Small intestine (tissue), 7 donors: ENCODE measurements around the gene CNIH1. TPM values are rescaled to one million over a fixed set of nuclear protein-coding genes. Genes with fewer than 3 reads are reported as not detected.
A peak's percentile ranks its signal among the peaks of the same experiment; 100 is the strongest.
"Not testable (repeated sequence)": the region's sequence is repeated elsewhere in the genome, so short reads cannot be mapped to it uniquely, and the experiment has no call there.

ENCODE experiments used
- DNase-seq, 2 donors: peaks; one replicate each; pipeline versions ENCODE4 v3.0.0 to v3.0.0-alpha.2; 2013
- FAIRE-seq: peaks from 2 replicates; lab custom pipeline; 2012; peaks lifted over from hg19 to GRCh38; lab: Jason Lieb, UNC
- H3K27ac ChIP-seq, 3 donors: one replicate each; pipeline ENCODE4 v1.5.1; 2013; ENCODE audit warnings: low read length in 2 of 3, mild to moderate bottlenecking in 2 of 3, control low read depth in 1 of 3, inconsistent platforms in 1 of 3, low read depth in 1 of 3, moderate library complexity in 1 of 3
- H3K27me3 ChIP-seq, 3 donors: one replicate each; pipeline ENCODE4 v1.6.1; 2013; ENCODE audit warnings: low read length in 3 of 3, inconsistent platforms in 1 of 3; ENCODE audit not compliant: control insufficient read depth in 3 of 3, insufficient read depth in 3 of 3
- H3K36me3 ChIP-seq, 3 donors: one replicate each; pipeline ENCODE4 v1.6.1; 2013; ENCODE audit warnings: low read length in 3 of 3, inconsistent platforms in 1 of 3, low read depth in 1 of 3, mild to moderate bottlenecking in 1 of 3, moderate library complexity in 1 of 3; ENCODE audit not compliant: control insufficient read depth in 3 of 3, insufficient read depth in 2 of 3
- H3K4me1 ChIP-seq, 3 donors: one replicate each; pipeline ENCODE4 v1.6.1; 2013; ENCODE audit warnings: low read length in 2 of 3, inconsistent platforms in 1 of 3, low read depth in 1 of 3, mild to moderate bottlenecking in 1 of 3, moderate library complexity in 1 of 3; ENCODE audit not compliant: control insufficient read depth in 3 of 3, insufficient read depth in 2 of 3
- H3K4me3 ChIP-seq, 3 donors: one replicate each; pipeline ENCODE4 v1.5.1; 2013; ENCODE audit warnings: low read length in 3 of 3, control low read depth in 1 of 3, inconsistent platforms in 1 of 3, low read depth in 1 of 3, mild to moderate bottlenecking in 1 of 3, moderate library complexity in 1 of 3
- H3K9me3 ChIP-seq, 2 donors: one replicate each; pipeline ENCODE4 v1.6.1; 2013; ENCODE audit warnings: low read depth in 1 of 2, low read length in 1 of 2; ENCODE audit not compliant: control insufficient read depth in 2 of 2, insufficient read depth in 1 of 2
- whole genome bisulfite sequencing, 3 donors: extraction: QIAGEN DNeasy Blood & Tissue Kit; methylation state at CpG; one replicate each; pipeline ENCODE4 v1.1.7; 2013; 5-methylcytosine and 5-hydroxymethylcytosine counted together
- polyA plus RNA-seq, 4 donors: library from polyadenylated mRNA; stranded (reverse) in 3 of 4; unstranded in 1 of 4; fragments of 200-250 nt in 3 of 4; fragments of 120-200 nt in 1 of 4; gene quantifications; one replicate each; pipeline versions ENCODE4 v1.2.1 to v1.2.3, GENCODE V29; 2013
- donor health status: healthy with polysubstance abuse.
- donor health status: control.
- donor health status: control.
- donor health status: Bipolar disorder and iron deficiency.
- donor health status: healthy.

Gene CNIH1
- polyA plus RNA-seq, 4 donors, result 70.7 to 203 (median 163) TPM

DNA sequence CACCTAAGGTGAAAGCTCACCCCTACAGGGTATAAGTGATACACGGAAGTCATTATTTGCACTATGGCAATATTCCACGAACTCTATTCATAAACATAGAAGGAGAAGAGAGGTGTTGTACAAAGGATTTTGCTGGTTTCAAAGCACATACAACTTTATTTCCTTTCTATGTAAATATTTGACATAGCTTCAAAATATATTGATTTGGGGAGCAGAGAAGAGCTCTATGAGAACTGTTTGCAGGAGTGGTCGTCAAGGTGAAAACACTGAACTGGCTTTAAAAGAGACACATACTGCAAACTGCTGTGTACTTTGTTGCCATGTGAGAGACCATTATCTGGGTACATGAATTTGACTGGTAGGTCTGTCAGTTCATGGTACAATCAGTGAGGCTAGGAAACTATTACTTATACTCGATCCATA, 16.7 kb downstream of the CNIH1 start:
- Histone ChIP-seq H3K4me1 (peaks cover 0 to 4% (median 0%) of the 10 kb centered on the region in 3 donors), H3K4me3 (no peak overlapping the region), H3K27me3 (no peaks in the 10 kb centered on the region), H3K9me3 (no peaks in the 10 kb centered on the region), H3K36me3 (peaks cover 6 to 8% (median 7%) of the 10 kb centered on the region in 3 donors), H3K27ac (no peak overlapping the region)
- FAIRE-seq, result no peak
- DNase-seq, result peak in 1 of 2 donors; percentile 19
- WGBS, 3 donors, result 40 to 55% (median 46%) methylated on average over 4 of the region's 4 CpGs

- FAIRE-seq (no peak), DNase-seq (no peak)
- Histone ChIP-seq H3K4me1 (peaks cover 0 to 4% (median 0%) of the 10 kb centered on the region in 3 donors), H3K9me3 (no peaks in the 10 kb centered on the region), H3K4me3 (no peak overlapping the region), H3K27ac (no peak overlapping the region), H3K27me3 (no peaks in the 10 kb centered on the region), H3K36me3 (peaks cover 3 to 7% (median 3%) of the 10 kb centered on the region in 3 donors)
Observed at GRCh38 chr14:54423991-54424390, 17.2 kb downstream of the CNIH1 start.

GRCh38 chr14:54420478-54421142, 20.6 kb downstream of the CNIH1 start:
- no peak overlapping the region for H3K4me3 ChIP-seq
- H3K36me3 ChIP-seq, result peaks cover 0 to 6% (median 1%) of the 10 kb centered on the region in 3 donors
- WGBS, 3 donors, result 55 to 59% (median 58%) methylated on average over 7 of the region's 7 CpGs
- no peaks in the 10 kb centered on the region for H3K9me3 ChIP-seq
- peaks cover 0 to 4% (median 0%) of the 10 kb centered on the region in 3 donors for H3K4me1 ChIP-seq
- DNase-seq (peak; percentile 51 to 61), FAIRE-seq (no peak)
- no peak overlapping the region for H3K27ac ChIP-seq
- H3K27me3 ChIP-seq, result no peaks in the 10 kb centered on the region

DNA sequence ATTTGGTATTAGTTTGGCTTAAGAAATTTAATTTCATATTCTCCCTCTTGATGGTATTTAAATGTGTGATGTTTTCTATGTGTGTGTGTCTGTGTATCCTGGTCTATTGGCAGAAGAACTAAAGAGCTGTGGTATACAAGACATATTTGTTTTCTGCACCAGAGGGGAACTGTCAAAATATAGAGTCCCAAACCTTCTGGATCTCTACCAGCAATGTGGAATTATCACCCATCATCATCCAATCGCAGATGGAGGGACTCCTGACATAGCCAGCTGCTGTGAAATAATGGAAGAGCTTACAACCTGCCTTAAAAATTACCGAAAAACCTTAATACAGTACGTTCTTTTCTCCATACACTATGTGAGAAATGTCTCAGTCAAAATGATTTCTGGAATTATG, 29.8 kb downstream of the CNIH1 start:
- FAIRE-seq, result no peak

GRCh38 chr14:54410215-54410614, 31.0 kb downstream of the CNIH1 start:
- Histone ChIP-seq H3K27me3 (no peaks in the 10 kb centered on the region), H3K27ac (no peak overlapping the region), H3K36me3 (peaks cover 0 to 17% (median 0%) of the 10 kb centered on the region in 3 donors), H3K4me1 (no peaks in the 10 kb centered on the region), H3K4me3 (no peak overlapping the region), H3K9me3 (no peaks in the 10 kb centered on the region)
- DNase-seq, result no peak
- 97 to 100% (median 98%) methylated on average over 1 of the region's 1 CpG for WGBS, 3 donors
- FAIRE-seq, result no peak

More for the DNA sequence above, 29.8 kb downstream of the CNIH1 start:
- H3K4me3 ChIP-seq, result no peak overlapping the region
- 94 to 98% (median 96%) methylated on average over 3 of the region's 3 CpGs for WGBS, 3 donors
- no peaks in the 10 kb centered on the region for H3K9me3 ChIP-seq
- peaks cover 0 to 17% (median 0%) of the 10 kb centered on the region in 3 donors for H3K36me3 ChIP-seq
- DNase-seq, result no peak
- H3K4me1 ChIP-seq, result no peaks in the 10 kb centered on the region
- H3K27me3 ChIP-seq, result no peaks in the 10 kb centered on the region
- H3K27ac ChIP-seq, result no peak overlapping the region

DNA sequence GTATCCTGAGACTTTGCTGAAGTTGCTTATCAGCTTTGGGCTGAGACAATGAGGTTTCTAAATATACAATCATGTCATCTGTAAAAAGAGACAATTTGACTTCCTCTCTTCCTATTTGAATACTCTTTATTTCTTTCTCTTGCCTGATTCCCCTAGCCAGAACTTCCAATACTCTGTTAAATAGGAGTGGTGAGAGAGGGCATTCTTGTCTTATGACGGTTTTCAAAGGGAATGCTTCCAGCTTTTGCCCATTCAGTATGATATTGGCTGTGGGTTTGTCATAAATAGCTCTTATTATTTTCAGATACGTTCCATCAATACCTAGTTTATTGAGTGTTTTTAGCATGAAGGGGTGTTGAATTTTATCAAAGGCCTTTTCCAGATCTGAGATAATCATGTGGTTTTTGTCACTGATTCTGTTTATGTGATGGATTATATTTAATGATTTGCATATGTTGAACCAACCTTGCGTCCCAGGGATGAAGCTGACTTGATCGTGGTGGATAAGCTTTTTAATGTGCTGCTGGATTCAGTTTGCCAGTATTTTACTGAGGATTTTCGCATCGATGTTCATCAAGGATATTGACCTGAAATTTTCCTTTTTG, 37.7 kb downstream of the CNIH1 start:
- H3K9me3 ChIP-seq, FAIRE-seq, H3K4me3 ChIP-seq, DNase-seq, H3K27ac ChIP-seq, H3K36me3 ChIP-seq, H3K4me1 ChIP-seq, H3K27me3 ChIP-seq: not testable (repeated sequence)
- WGBS, 3 donors, result 89 to 94% (median 93%) methylated on average over 6 of the region's 6 CpGs

DNA sequence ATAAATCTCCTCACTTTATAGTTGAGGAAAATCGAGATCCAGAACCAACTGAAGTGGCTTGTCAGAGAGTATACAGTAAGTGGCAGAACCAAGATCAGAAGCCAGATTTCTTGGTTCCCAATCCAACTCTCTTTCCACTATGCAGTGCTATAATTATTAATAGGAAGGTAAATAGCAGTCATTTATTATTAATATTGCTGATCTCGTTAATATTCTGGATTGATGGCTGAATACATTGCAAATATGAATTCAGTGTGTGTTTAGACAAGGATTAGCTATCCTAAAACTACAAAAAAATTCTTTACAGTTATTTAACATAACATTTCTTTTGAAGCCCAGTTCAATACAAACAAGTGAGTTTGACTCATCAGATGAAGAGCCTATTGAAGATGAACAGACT, 41.6 kb downstream of the CNIH1 start:
- no peak overlapping the region for H3K27ac ChIP-seq
- H3K4me1 ChIP-seq, result no peaks in the 10 kb centered on the region
- H3K4me3 ChIP-seq, result no peak overlapping the region
- no peaks in the 10 kb centered on the region for H3K27me3 ChIP-seq
- FAIRE-seq (no peak), DNase-seq (no peak)
- WGBS, 3 donors, result 71 to 87% (median 82%) methylated on average over 2 of the region's 2 CpGs
- no peaks in the 10 kb centered on the region for H3K36me3 ChIP-seq
- no peaks in the 10 kb centered on the region for H3K9me3 ChIP-seq

DNA sequence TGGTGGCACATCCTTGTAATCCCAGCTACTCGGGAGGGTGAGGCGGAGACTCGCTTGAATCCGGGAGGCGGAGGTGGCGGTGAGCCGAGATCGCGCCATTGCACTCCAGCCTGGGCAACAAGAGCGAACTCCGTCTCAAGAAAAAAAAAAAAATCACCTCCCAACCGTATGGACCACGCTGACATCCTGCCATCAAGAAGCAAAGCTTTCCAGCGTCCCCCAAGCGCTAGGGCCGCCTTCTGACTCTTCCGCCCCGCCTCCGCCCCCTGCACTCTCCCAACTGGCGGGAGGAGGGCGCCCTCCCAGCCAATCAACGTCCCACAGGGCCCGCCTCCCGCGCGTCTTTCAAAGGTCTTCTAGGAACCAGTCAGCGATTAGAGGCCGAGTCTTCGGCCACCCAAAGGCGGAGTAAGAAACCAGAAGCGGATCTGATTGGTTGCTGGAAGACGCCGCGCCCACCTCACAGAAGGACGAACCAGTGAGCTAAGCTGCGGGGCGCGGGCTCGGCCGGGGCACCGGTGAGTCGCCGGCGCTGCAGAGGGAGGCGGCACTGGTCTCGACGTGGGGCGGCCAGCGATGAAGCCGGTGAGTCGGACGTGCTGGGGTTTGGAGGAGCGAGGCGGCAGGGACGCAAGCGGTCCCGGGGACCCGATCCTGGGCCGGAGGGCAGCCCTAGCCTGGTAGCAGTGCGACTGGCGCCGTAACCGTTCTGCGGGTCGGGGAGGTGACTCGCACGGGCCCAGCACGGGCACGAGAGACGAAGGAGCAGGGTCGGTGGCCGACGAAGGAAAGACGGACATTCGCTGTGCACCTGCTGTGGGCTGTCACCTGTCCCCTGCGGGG, 44.5 kb downstream of the CNIH1 start, which contains the start of gene CDKN3:
CDKN3 (plus strand) TSS at position 515 of the 843 bp plus-strand sequence; CDS start at position 577, 62 bp downstream.
- Histone ChIP-seq H3K27me3 (no peaks in the 10 kb centered on the region), H3K4me1 (no peaks in the 10 kb centered on the region), H3K36me3 (no peaks in the 10 kb centered on the region), H3K9me3 (no peaks in the 10 kb centered on the region), H3K4me3 (peak within 1 kb of the TSS; percentile 54 to 71 (median 57)), H3K27ac (peak within 1 kb of the TSS; percentile 6 to 65 (median 40))
- 1% methylated on average over 73 to 76 of the region's 76 CpGs for WGBS, 3 donors
- FAIRE-seq (peak; percentile 19), DNase-seq (peak; percentile 99 to 100)
